SIG-M5 (cell line): ENCODE data around the gene DCAKD.

Source experiments
- DNase-seq: peaks from one replicate; lab custom pipeline; 2025; lab: John Stamatoyannopoulos, UW

Gene DCAKD

GRCh38 chr17:45001310-45001709 is 50.1 kb downstream of the DCAKD start:
- DNase-seq: no peak

- DNase-seq: no peak
Measured at GRCh38 chr17:44999433-44999832, 52.0 kb downstream of the DCAKD start.

- DNase-seq: no peak
Measured at GRCh38 chr17:44998646-44999045, 52.8 kb downstream of the DCAKD start.

GRCh38 chr17:44997733-44998520 is 53.5 kb downstream of the DCAKD start:
- DNase-seq: no peak

DNA sequence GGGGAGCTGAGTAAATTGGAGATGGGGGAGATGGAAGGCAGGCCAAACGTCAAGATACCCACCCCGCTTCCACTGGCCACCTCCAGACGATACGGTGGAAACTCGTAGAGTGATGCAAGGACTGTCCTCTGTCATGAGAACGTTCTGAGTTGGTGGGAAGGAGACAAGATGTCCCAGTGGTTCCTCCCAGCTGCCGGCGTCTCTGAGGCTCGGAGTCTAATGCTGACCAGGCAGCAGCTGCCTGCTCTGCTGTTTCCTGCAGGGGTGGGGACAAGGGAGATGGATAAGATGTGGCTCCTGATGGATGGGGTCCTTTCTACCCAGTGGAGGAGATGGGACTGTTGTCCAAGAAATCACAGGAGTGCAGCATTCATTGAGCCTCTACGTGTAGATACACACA is 55.1 kb downstream of the DCAKD start:
- no peak for DNase-seq

GRCh38 chr17:44995436-44996001 is 55.9 kb downstream of the DCAKD start:
- no peak for DNase-seq

DNA sequence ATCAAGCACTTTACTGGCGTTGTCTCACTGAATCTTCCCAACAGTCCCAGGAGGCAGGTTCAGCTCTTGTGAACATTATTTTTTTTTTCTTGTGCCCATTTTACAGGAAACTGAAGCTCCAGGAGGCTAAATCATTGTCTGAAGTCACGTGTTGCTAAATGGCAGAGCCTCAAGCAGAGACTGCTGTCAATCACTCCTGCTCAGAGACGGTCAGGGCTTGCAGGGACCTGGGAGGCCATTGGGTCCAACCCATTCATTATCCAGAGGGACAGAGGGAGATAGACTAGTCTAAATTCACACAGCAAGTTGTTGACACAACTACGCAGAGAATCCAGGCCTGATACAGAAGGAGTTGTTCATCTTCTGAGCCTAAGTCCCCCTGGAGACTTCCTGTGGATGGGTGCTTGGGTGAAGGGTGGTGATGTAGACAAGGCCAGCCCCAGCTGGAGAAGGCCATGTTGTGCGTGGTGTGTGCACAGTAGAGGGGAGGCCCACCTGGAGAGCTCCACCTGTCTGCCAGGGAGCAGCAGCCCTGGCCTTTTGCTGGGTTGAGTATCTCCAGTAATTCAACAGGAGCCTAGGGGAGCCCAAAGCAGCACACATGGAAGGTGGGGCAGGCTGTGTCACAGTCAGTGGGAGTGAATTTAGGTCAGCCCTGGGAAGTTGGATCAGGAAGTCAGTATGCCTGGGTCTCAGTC is 59.0 kb downstream of the DCAKD start:
- DNase-seq: no peak

- DNase-seq: no peak
Measured at GRCh38 chr17:44990994-44991393, 60.4 kb downstream of the DCAKD start.

DNA sequence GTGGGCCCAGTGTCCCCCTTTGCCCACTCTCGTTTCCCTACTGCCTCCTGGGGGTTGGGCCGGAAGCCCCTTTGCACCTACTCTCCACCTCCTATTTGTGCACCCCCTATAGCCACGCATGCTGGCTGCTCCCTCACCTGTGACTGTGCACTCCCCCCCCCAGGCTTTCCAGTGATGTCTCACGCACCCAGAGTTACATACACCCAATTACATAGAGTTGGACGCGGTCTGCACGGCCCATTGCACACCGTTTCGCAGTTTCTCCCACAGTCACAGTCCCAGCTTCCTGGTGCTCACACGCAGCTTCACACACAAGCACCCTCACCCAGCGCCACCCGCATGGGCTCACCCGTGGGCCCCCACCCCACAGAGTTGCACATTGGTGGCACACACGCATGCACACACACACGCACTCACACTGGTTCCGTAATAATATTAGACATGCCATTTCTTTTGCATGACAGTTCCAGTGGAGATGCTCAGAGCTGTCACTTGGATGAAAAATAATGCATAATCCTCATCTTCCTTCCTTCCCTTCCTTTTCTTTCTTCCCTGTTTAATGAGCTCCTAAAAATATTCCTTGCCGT is 61.8 kb downstream of the DCAKD start:
- DNase-seq: no peak

GRCh38 chr17:44988044-44988942 is 63.1 kb downstream of the DCAKD start:
- DNase-seq: no peak

GRCh38 chr17:44983563-44983962 is 67.9 kb downstream of the DCAKD start:
- DNase-seq: no peak

GRCh38 chr17:44982113-44982702 is 69.2 kb downstream of the DCAKD start:
- DNase-seq: no peak

- no peak for DNase-seq
Measured at GRCh38 chr17:44981221-44981968, 70.0 kb downstream of the DCAKD start.

DNA sequence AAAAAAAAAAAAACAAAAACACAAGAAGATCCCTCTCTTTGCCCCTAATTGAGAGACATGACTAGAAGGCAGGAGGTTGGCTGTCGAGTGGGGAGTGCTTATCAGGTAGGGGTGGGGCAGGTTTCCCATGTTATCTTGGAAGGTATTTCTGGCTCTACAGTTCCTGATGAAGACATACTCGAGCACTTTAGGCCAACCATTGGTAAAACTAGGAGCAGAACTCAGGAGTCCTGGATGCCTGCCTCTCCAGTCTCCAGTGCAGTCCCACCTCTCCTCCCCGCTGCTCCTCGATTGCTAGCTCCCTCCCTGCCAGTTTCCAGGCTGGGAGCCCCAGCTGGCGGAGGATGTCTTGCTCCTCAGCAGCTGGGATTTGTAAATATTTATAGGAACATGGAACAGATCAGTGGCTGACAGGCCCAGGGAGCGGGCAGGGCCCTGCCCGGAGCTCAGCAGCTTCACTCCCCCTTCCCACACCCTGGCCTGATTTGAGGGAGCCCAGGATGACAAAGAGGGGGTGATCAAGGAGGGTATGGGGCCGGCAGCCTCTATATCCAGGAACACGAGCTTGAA is 71.9 kb downstream of the DCAKD start:
- no peak for DNase-seq

DNA sequence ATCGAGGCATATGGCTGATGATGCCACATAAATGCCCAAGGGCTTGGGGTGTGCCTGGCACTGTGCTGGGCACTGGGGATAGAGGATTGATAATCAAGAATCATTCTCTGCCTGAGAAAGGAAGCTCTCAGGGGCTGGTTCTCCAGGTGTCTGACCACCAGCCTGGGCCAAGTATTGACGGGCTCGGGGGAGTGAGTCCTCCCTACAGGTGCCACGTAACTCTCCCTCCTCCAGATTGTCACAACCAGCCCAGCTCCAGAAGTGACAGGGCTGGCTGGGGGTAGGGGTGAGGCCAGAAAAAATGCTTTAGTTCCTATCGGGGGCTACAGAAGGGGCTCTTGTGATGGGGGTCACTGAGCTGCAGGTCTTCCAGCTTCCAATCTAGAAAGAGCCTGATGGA is 72.6 kb downstream of the DCAKD start:
- DNase-seq: no peak

DNA sequence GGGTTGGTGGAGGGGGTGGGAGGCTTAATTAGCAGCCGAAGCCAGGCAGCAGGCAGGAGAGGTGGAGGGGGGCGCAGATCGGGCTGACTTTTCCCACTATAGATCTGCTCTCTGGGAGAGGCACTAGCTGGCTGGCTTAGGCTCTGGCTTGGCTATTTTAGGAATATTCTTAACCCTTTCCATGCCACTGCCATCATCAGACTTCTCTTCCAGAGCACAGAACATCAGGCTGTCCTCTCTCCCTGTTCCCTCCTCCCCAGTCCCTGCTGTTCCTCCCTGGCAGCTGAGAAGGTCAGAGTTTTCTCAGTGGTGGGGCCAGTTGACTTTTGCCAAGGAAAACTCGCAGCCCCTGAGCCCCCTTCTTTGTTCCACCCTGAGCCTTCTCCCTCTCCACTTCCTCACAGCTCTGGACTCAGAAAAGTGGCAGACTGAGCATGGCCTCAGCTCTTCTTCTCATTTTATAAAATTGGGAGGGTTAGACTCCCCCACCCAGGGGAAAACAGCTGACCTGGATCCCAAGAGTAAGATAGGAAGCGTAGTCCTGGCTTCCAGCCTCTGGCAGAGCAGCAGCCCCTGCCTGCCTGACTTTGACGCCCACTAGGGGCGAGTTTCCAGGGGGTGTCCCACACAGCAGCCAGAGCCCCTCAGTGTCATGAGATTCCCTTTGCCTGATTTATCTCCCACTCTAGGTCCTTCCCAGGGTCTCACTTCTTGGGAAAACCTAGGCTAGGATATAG is 73.5 kb downstream of the DCAKD start:
- no peak for DNase-seq

- DNase-seq: no peak
Measured at GRCh38 chr17:44977065-44977464, 74.4 kb downstream of the DCAKD start.

- DNase-seq: no peak
Measured at GRCh38 chr17:44976206-44976605, 75.2 kb downstream of the DCAKD start.
